COLO829 (cell line): Measurements from ENCODE around the gene ITPR2.
A peak's percentile ranks its signal among the peaks of the same experiment; 100 is the strongest.

ENCODE experiments used
- DNase-seq: peaks from one replicate; pipeline ENCODE4 v3.0.0; 2012; ENCODE audit warnings: low spot score

Gene ITPR2

GRCh38 chr12:26821212-26821701 lies 11.7 kb downstream of the ITPR2 start:
- DNase-seq: no peak

- no peak for DNase-seq
Observed at GRCh38 chr12:26818636-26819035, 14.4 kb downstream of the ITPR2 start.

GRCh38 chr12:26818201-26818600 lies 14.8 kb downstream of the ITPR2 start:
- DNase-seq: peak; percentile 51

- DNase-seq: no peak
Observed at GRCh38 chr12:26817183-26817591, 15.8 kb downstream of the ITPR2 start.

- no peak for DNase-seq
Observed at GRCh38 chr12:26813812-26814211, 19.2 kb downstream of the ITPR2 start.

GRCh38 chr12:26810330-26810729 lies 22.7 kb downstream of the ITPR2 start:
- DNase-seq: no peak

GRCh38 chr12:26809611-26810285 lies 23.2 kb downstream of the ITPR2 start:
- peak; percentile 44 for DNase-seq

- DNase-seq: no peak
Observed at GRCh38 chr12:26808766-26809476, 24.1 kb downstream of the ITPR2 start.

GRCh38 chr12:26807292-26807691 lies 25.7 kb downstream of the ITPR2 start:
- DNase-seq: no peak

GRCh38 chr12:26806556-26806955 lies 26.4 kb downstream of the ITPR2 start:
- DNase-seq: no peak

- DNase-seq: no peak
Observed at GRCh38 chr12:26805401-26805971, 27.5 kb downstream of the ITPR2 start.

GRCh38 chr12:26803552-26803951 lies 29.4 kb downstream of the ITPR2 start:
- peak; percentile 92 for DNase-seq

- DNase-seq: no peak
Observed at GRCh38 chr12:26801486-26801885, 31.5 kb downstream of the ITPR2 start.

GRCh38 chr12:26800858-26801257 lies 32.1 kb downstream of the ITPR2 start:
- DNase-seq: no peak

GRCh38 chr12:26800347-26800746 lies 32.6 kb downstream of the ITPR2 start:
- DNase-seq: no peak

GRCh38 chr12:26799741-26800140 lies 33.3 kb downstream of the ITPR2 start:
- no peak for DNase-seq

- DNase-seq: no peak
Observed at GRCh38 chr12:26798640-26799039, 34.4 kb downstream of the ITPR2 start.

- DNase-seq: no peak
Observed at GRCh38 chr12:26798023-26798422, 35.0 kb downstream of the ITPR2 start.

GRCh38 chr12:26795910-26796309 lies 37.1 kb downstream of the ITPR2 start:
- no peak for DNase-seq

GRCh38 chr12:26791301-26791791 lies 41.6 kb downstream of the ITPR2 start:
- no peak for DNase-seq

GRCh38 chr12:26790645-26790994 lies 42.4 kb downstream of the ITPR2 start:
- DNase-seq: no peak

- DNase-seq: peak; percentile 39
Observed at GRCh38 chr12:26789731-26790644, 43.0 kb downstream of the ITPR2 start.
